C4-2B (cell line): ENCODE data around the gene TLDC2.
"Not testable (repeated sequence)": the region's sequence is repeated elsewhere in the genome, so short reads cannot be mapped to it uniquely, and the experiment has no call there.

Experiments
- ZFX ChIP-seq: fragments of 450-650 bp; IDR thresholded peaks from 2 replicates; pipeline ENCODE4 v1.6.1; 2017
- TF ChIP-seq, protein P1 (sequence below): fragments of 450-650 bp; conservative IDR thresholded peaks from 2 replicates; pipeline ENCODE4 v1.5.1; 2017; ENCODE audit warnings: mild to moderate bottlenecking

DNA sequence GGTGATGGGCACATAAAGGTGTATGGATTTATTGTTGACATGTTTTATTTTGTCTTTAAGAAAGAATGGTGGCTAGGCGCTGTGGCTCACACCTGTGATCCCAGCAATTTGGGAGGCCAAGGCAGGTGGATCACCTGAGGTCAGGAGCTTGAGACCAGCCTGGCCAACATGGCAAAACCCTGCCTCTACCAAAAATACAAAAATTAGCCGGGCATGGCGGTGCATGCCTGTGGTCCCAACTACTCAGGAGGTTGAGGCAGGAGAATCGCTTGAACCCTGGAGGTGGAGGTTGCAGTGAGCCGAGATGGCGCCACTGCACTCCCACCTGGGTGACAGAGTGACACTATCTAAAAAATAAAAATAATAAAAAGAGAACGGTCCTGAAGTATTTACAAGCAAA lies 30.1 kb downstream of the TLDC2 start:
- TF ChIP-seq, protein P1, sequence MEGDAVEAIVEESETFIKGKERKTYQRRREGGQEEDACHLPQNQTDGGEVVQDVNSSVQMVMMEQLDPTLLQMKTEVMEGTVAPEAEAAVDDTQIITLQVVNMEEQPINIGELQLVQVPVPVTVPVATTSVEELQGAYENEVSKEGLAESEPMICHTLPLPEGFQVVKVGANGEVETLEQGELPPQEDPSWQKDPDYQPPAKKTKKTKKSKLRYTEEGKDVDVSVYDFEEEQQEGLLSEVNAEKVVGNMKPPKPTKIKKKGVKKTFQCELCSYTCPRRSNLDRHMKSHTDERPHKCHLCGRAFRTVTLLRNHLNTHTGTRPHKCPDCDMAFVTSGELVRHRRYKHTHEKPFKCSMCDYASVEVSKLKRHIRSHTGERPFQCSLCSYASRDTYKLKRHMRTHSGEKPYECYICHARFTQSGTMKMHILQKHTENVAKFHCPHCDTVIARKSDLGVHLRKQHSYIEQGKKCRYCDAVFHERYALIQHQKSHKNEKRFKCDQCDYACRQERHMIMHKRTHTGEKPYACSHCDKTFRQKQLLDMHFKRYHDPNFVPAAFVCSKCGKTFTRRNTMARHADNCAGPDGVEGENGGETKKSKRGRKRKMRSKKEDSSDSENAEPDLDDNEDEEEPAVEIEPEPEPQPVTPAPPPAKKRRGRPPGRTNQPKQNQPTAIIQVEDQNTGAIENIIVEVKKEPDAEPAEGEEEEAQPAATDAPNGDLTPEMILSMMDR = not testable (repeated sequence)
- TF ChIP-seq ZFX = not testable (repeated sequence)
